Mesendoderm (in vitro differentiated cells): ENCODE measurements around the gene ABHD2.

ENCODE experiments used
- DNase-seq: peaks from one replicate; pipeline ENCODE4 v3.0.0; 2013
- H2AK5ac ChIP-seq: 2 replicates; pipeline ENCODE4 v1.6.1; 2013; ENCODE audit warnings: low read length, inconsistent platforms
- H2BK120ac ChIP-seq: 2 replicates; pipeline ENCODE4 v1.6.1; 2013; ENCODE audit warnings: low read depth, mild to moderate bottlenecking, low read length, moderate library complexity, mixed read lengths
- H2BK15ac ChIP-seq: replicated peaks from 2 replicates; pipeline ENCODE4 v1.6.1; 2013; ENCODE audit warnings: low read depth, mild to moderate bottlenecking, moderate library complexity
- H2BK5ac ChIP-seq: 2 replicates; pipeline ENCODE4 v1.6.1; 2013; ENCODE audit warnings: low read length, inconsistent platforms
- H3K18ac ChIP-seq: 2 replicates; pipeline ENCODE4 v1.6.1; 2013; ENCODE audit warnings: mild to moderate bottlenecking, low read length, mixed read lengths
- H3K23ac ChIP-seq: one replicate; pipeline ENCODE4 v1.6.1; 2013; ENCODE audit warnings: low read length
- H3K27ac ChIP-seq: 2 replicates; pipeline ENCODE4 v1.5.1; 2013; ENCODE audit warnings: low read depth, mild to moderate bottlenecking, inconsistent platforms, low read length, moderate library complexity
- H3K27me3 ChIP-seq: 2 replicates; pipeline ENCODE4 v1.6.1; 2013; ENCODE audit warnings: low read length, control low read depth, mild to moderate bottlenecking, inconsistent platforms; ENCODE audit not compliant: insufficient read depth, poor library complexity
- H3K36me3 ChIP-seq: 2 replicates; pipeline ENCODE4 v1.6.1; 2013; ENCODE audit warnings: low read length, inconsistent platforms; ENCODE audit not compliant: control insufficient read depth, insufficient read depth
- H3K4ac ChIP-seq: one replicate; pipeline ENCODE4 v1.6.1; 2013; ENCODE audit warnings: low read depth, mild to moderate bottlenecking, low read length, moderate library complexity
- H3K4me1 ChIP-seq: 2 replicates; pipeline ENCODE4 v1.6.1; 2013; ENCODE audit warnings: low read depth, low read length, inconsistent platforms; ENCODE audit not compliant: control insufficient read depth
- H3K4me2 ChIP-seq: 2 replicates; pipeline ENCODE4 v1.6.1; 2013; ENCODE audit warnings: low read length
- H3K4me3 ChIP-seq: 2 replicates; pipeline ENCODE4 v1.5.1; 2013; ENCODE audit warnings: mild to moderate bottlenecking, low read length
- H3K56ac ChIP-seq: one replicate; pipeline ENCODE4 v1.6.1; 2013; ENCODE audit warnings: low read length
- H3K79me1 ChIP-seq: 2 replicates; pipeline ENCODE4 v1.6.1; 2013; ENCODE audit warnings: low read length, inconsistent platforms
- H3K79me2 ChIP-seq: 2 replicates; pipeline ENCODE4 v1.6.1; 2013; ENCODE audit warnings: mild to moderate bottlenecking, low read length; ENCODE audit not compliant: control insufficient read depth, insufficient read depth
- H3K9ac ChIP-seq: 2 replicates; pipeline ENCODE4 v1.6.1; 2013; ENCODE audit warnings: low read length, inconsistent platforms
- H4K5ac ChIP-seq: one replicate; pipeline ENCODE4 v1.6.1; 2013; ENCODE audit warnings: low read length
- H4K8ac ChIP-seq: one replicate; pipeline ENCODE4 v1.6.1; 2013; ENCODE audit warnings: low read depth, mild to moderate bottlenecking, control low read depth, low read length, moderate library complexity
- WGBS: extraction: QIAGEN DNeasy Blood & Tissue Kit; methylation state at CpG from one replicate; pipeline ENCODE4 v1.1.7; 2013; ENCODE audit warnings: low lambda C conversion rate, missing lambda C conversion rate; ENCODE audit not compliant: insufficient coverage; ENCODE audit errors: extremely low coverage; 5-methylcytosine and 5-hydroxymethylcytosine counted together

ABHD2 gene

DNA sequence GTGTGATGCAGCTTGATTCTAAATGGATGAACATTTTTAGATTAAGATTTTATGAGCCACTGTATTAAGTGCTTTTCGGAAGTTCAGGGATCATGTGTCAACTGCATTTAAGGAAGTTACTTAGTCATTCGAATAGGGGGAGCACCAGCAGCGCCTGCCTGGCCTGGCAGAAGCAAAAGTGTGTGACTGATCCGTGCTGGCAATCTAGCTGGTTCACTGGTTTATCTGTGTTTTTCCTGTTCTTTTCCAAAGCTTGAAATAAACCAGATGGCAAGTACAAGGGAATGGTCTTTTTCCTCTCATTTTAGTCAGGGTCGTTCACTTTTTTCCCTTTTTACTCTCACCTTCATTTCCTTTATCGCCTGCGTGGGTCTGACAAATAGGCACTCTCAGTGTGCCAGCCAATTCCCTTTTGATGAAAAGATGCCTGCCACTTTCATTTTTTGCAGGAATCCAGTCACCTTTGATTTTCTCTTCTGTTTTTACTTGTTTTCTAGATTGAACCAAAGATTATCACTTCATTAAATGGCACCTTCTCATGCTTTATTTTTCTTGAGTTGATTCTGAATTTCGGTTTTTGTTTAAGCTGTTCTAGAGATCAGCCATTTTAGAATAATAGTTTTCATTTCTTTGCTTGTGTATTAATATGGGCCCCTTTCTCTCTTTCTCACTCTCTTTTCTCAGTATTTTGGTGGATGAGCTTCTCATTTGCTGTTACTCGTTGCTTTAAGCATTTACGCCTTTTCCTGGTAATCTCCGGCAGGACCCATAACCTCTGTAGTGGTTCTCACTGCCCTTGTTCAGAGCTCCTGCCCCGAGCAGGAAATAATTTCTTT, 2.8 kb downstream of the ABHD2 start:
- Histone ChIP-seq H2BK5ac (no peak overlapping the region), H2BK15ac (no peak overlapping the region), H3K4me1 (peaks cover 4% of the 10 kb centered on the region), H3K4me3 (no peak overlapping the region), H3K9ac (no peak overlapping the region), H3K23ac (no peak overlapping the region), H3K79me1 (peaks cover 9% of the 10 kb centered on the region), H4K8ac (no peak overlapping the region), H2AK5ac (no peak overlapping the region), H3K27ac (no peak overlapping the region), H2BK120ac (no peak overlapping the region), H3K18ac (no peak overlapping the region), H4K5ac (no peak overlapping the region), H3K56ac (no peak overlapping the region), H3K36me3 (no peaks in the 10 kb centered on the region), H3K4me2 (no peak overlapping the region), H3K4ac (no peak overlapping the region), H3K79me2 (peaks cover 2% of the 10 kb centered on the region), H3K27me3 (no peaks in the 10 kb centered on the region)
- WGBS, result no CpG with 5 or more reads among the region's 12 CpGs
- DNase-seq, result no peak

DNA sequence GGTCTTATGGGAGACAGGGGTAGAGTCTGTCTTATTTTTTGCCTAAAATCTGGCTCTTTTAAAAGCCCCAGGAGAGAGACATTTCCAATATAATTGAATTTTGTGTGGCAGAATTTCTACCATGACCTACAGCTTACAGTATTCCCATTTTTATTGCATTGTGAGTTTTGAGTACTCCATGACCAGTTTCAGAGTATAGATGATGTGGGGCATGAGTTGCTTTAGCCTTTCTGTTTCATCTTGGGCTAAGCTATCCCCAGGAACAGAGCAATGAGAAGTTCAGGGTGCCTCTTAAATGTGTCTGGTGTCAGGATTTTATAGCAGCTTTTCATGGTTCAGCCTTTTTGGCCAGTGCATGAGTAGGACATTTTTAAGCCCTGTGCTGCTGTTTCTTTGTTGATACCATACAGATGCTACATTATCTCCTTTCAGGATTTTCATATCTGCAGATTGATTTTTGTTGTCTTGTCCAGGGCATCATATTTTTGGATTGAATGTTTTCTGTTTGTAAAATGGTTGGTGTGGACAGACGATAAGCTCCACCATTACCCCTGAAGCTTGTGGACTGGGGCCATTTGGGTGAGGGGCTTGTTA, 3.5 kb downstream of the ABHD2 start:
- Histone ChIP-seq H3K79me1 (peaks cover 9% of the 10 kb centered on the region), H3K56ac (peak overlapping the region; percentile 35), H3K18ac (no peak overlapping the region), H3K4ac (no peak overlapping the region), H4K8ac (no peak overlapping the region), H3K4me3 (no peak overlapping the region), H3K4me1 (peaks cover 4% of the 10 kb centered on the region), H3K27ac (no peak overlapping the region), H2BK5ac (no peak overlapping the region), H3K79me2 (peaks cover 2% of the 10 kb centered on the region), H3K27me3 (no peaks in the 10 kb centered on the region), H2BK120ac (no peak overlapping the region), H3K23ac (no peak overlapping the region), H4K5ac (no peak overlapping the region), H3K36me3 (no peaks in the 10 kb centered on the region), H3K4me2 (no peak overlapping the region), H2AK5ac (no peak overlapping the region), H3K9ac (no peak overlapping the region), H2BK15ac (no peak overlapping the region)
- WGBS, result no CpG with 5 or more reads among the region's 1 CpG
- no peak for DNase-seq

DNA sequence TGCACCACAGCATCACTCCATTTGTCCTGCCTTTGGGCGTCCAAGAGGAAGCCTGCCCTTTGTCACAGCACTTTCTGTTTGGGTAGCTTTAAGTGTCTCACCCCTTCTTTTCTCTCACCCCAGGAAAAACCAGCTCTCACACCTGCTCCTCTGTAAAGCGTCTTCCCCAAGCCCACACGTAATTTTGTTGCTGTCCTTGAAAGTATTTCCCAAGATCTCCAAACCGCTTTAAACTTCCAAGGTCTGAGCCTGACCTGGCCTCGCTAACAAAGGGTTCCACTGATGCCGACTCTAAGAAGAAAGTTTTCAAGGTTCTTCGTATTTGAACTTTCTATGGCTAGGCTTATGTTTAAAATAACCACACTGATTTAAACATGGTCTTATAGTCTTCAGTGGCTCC, 5.3 kb downstream of the ABHD2 start:
- Histone ChIP-seq H3K18ac (no peak overlapping the region), H3K79me1 (peaks cover 9% of the 10 kb centered on the region), H3K23ac (no peak overlapping the region), H3K36me3 (no peaks in the 10 kb centered on the region), H3K9ac (no peak overlapping the region), H3K4me2 (no peak overlapping the region), H2BK5ac (no peak overlapping the region), H3K27ac (no peak overlapping the region), H4K8ac (no peak overlapping the region), H2AK5ac (no peak overlapping the region), H2BK120ac (no peak overlapping the region), H3K27me3 (no peaks in the 10 kb centered on the region), H3K4ac (no peak overlapping the region), H4K5ac (no peak overlapping the region), H3K79me2 (peaks cover 2% of the 10 kb centered on the region), H3K4me1 (peaks cover 1% of the 10 kb centered on the region), H3K56ac (no peak overlapping the region), H2BK15ac (no peak overlapping the region), H3K4me3 (no peak overlapping the region)
- no peak for DNase-seq
- whole genome bisulfite sequencing, result no CpG with 5 or more reads among the region's 7 CpGs

DNA sequence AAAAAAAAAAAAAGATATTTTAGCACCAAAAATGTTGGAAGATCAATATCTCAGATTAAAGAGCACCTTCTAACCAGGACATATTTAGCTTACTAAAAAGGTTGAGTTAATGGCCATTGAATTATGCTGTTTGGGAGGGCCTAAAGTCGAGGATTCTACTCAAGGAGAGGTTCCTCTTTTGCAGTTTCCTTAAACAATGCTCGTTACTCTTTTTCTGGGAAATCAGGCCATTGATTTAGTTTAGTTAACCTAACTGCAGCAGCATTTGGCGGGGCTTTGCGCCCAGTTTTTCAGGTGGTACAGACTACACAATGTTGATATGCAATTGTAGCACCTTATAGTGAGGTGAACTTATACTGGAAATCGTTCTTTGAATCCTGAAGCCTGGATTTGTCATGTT, 6.8 kb downstream of the ABHD2 start:
- H3K4me3 ChIP-seq, result no peak overlapping the region
- no peak overlapping the region for H3K27ac ChIP-seq
- H2BK5ac ChIP-seq, result no peak overlapping the region
- no peak overlapping the region for H3K23ac ChIP-seq
- no peak overlapping the region for H3K9ac ChIP-seq
- H4K5ac ChIP-seq, result no peak overlapping the region
- H3K79me2 ChIP-seq, result peaks cover 2% of the 10 kb centered on the region
- H3K36me3 ChIP-seq, result no peaks in the 10 kb centered on the region
- no peak overlapping the region for H2AK5ac ChIP-seq
- H4K8ac ChIP-seq, result no peak overlapping the region
- WGBS, result no CpG with 5 or more reads among the region's 5 CpGs
- H3K4me1 ChIP-seq, result peaks cover 1% of the 10 kb centered on the region
- H2BK120ac ChIP-seq, result no peak overlapping the region
- no peak overlapping the region for H3K4me2 ChIP-seq
- no peak overlapping the region for H3K4ac ChIP-seq
- H2BK15ac ChIP-seq, result no peak overlapping the region
- no peak overlapping the region for H3K18ac ChIP-seq
- H3K27me3 ChIP-seq, result no peaks in the 10 kb centered on the region
- H3K56ac ChIP-seq, result no peak overlapping the region
- H3K79me1 ChIP-seq, result peaks cover 5% of the 10 kb centered on the region
- DNase-seq, result no peak

GRCh38 chr15:89095556-89095955, 7.3 kb downstream of the ABHD2 start:
- Histone ChIP-seq H3K27me3 (no peaks in the 10 kb centered on the region), H2BK120ac (no peak overlapping the region), H2BK15ac (no peak overlapping the region), H3K23ac (no peak overlapping the region), H3K4ac (no peak overlapping the region), H3K9ac (no peak overlapping the region), H2BK5ac (no peak overlapping the region), H3K4me1 (peaks cover 1% of the 10 kb centered on the region), H3K79me1 (peaks cover 5% of the 10 kb centered on the region), H3K36me3 (no peaks in the 10 kb centered on the region), H4K8ac (no peak overlapping the region), H3K18ac (no peak overlapping the region), H4K5ac (no peak overlapping the region), H3K4me2 (no peak overlapping the region), H3K56ac (no peak overlapping the region), H3K4me3 (no peak overlapping the region), H3K27ac (no peak overlapping the region), H3K79me2 (peaks cover 2% of the 10 kb centered on the region), H2AK5ac (no peak overlapping the region)
- DNase-seq, result no peak
- no CpG with 5 or more reads among the region's 8 CpGs for WGBS
